Skeletal muscle satellite cell (primary cell): ENCODE results near the gene CENPF.

Experiments
- H3K27me3 ChIP-seq: 2 replicates; pipeline ENCODE4 v1.7.0; 2013; ENCODE audit warnings: low read length; ENCODE audit not compliant: control insufficient read depth, insufficient read depth
- H3K36me3 ChIP-seq: 2 replicates; pipeline ENCODE4 v1.7.0; 2013; ENCODE audit warnings: mild to moderate bottlenecking, control low read depth, low read length; ENCODE audit not compliant: insufficient read depth
- H3K4me1 ChIP-seq: 2 replicates; pipeline ENCODE4 v1.7.0; 2013; ENCODE audit warnings: low read length; ENCODE audit not compliant: control insufficient read depth, insufficient read depth
- H3K4me2 ChIP-seq: 2 replicates; pipeline ENCODE4 v1.7.0; 2013; ENCODE audit warnings: mild to moderate bottlenecking, low read length
- H3K4me3 ChIP-seq: 2 replicates; pipeline ENCODE4 v1.7.0; 2013; ENCODE audit warnings: low read length
- H3K9ac ChIP-seq: 2 replicates; pipeline ENCODE4 v1.7.0; 2013; ENCODE audit warnings: mild to moderate bottlenecking, low read depth, low read length, moderate library complexity
- H3K9me3 ChIP-seq: replicated peaks from 2 replicates; pipeline ENCODE4 v1.7.0; 2013; ENCODE audit warnings: mild to moderate bottlenecking, control low read depth, low read length

The CENPF gene

GRCh38 chr1:214648801-214649200 lies 45.8 kb downstream of the CENPF start:
- Histone ChIP-seq H3K4me3 (no peak overlapping the region), H3K4me1 (no peaks in the 10 kb centered on the region), H3K4me2 (no peak overlapping the region), H3K27me3 (no peaks in the 10 kb centered on the region), H3K36me3 (peaks cover 47% of the 10 kb centered on the region), H3K9me3 (no peaks in the 10 kb centered on the region), H3K9ac (no peak overlapping the region)

DNA sequence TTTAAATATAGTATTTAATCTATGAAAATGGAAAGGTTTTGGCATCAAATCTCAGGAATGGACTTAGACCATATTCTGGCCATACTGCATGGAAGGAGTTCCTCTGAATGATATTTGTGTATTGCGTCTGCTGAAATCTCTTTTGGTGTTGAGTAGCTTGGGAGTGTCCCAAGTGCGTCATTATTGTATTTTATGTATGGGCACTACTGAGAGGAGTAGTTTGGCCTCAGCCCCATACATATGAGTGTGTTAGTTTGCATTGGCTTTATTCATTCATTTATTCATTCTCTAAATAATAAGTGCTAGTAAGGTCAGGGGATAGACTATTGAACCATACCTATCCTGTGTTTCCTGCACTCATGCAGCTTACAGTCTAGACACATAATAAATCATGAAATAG lies 46.6 kb downstream of the CENPF start:
- Histone ChIP-seq H3K4me1 (no peaks in the 10 kb centered on the region), H3K9ac (no peak overlapping the region), H3K4me2 (no peak overlapping the region), H3K27me3 (no peaks in the 10 kb centered on the region), H3K4me3 (no peak overlapping the region), H3K9me3 (no peaks in the 10 kb centered on the region), H3K36me3 (peaks cover 43% of the 10 kb centered on the region)

- H3K9me3 ChIP-seq = no peaks in the 10 kb centered on the region
- peaks cover 44% of the 10 kb centered on the region for H3K36me3 ChIP-seq
These were observed 47.7 kb downstream of the CENPF start for GRCh38 chr1:214650664-214651063.

DNA sequence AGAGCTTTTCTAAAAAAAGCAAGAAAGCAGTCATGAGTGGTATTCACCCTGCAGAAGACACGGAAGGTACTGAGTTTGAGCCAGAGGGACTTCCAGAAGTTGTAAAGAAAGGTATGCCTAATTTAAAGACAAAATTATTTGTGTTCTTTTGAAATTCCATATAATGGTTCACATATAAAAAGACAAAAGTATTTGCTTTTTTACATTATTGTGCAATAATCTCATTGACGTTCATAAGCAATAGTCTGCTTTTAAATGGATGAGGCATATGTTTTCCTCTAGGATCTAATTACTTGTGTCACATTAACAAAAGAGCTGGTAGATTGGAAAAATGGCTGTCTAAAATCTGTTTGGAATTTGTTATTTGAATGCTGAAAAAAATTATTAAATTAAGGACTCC lies 54.3 kb downstream of the CENPF start:
- Histone ChIP-seq H3K4me3 (no peak overlapping the region), H3K36me3 (peaks cover 34% of the 10 kb centered on the region), H3K4me2 (no peak overlapping the region), H3K9me3 (no peaks in the 10 kb centered on the region), H3K27me3 (no peaks in the 10 kb centered on the region), H3K4me1 (no peaks in the 10 kb centered on the region), H3K9ac (no peak overlapping the region)

More at GRCh38 chr1:214650664-214651063, 47.7 kb downstream of the CENPF start:
- no peaks in the 10 kb centered on the region for H3K27me3 ChIP-seq
- no peak overlapping the region for H3K4me3 ChIP-seq
- H3K9ac ChIP-seq = no peak overlapping the region
- no peaks in the 10 kb centered on the region for H3K4me1 ChIP-seq
- no peak overlapping the region for H3K4me2 ChIP-seq

DNA sequence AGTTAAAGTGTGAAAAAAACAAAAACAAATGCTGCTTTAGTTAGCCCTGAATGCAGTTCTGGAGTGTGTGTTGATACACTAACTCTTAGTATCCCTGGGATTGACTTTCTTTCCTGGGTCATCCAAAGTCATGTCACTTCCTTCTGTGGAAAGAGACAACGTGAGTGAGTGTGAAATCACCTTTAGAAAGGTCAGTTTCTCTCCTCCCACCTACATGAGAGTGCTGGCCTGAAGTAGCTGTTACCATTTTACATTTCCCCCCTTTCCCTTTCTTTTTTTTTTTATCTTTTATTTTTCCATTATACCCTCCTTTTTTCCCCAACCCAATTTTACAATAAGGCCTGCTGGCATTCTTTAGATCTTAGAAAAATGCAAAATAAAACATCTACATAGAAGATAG lies 55.2 kb downstream of the CENPF start:
- H3K36me3 ChIP-seq = peaks cover 36% of the 10 kb centered on the region
- no peaks in the 10 kb centered on the region for H3K4me1 ChIP-seq
- H3K9ac ChIP-seq = no peak overlapping the region
- H3K9me3 ChIP-seq = no peaks in the 10 kb centered on the region
- H3K4me2 ChIP-seq = no peak overlapping the region
- H3K27me3 ChIP-seq = no peaks in the 10 kb centered on the region
- H3K4me3 ChIP-seq = no peak overlapping the region

DNA sequence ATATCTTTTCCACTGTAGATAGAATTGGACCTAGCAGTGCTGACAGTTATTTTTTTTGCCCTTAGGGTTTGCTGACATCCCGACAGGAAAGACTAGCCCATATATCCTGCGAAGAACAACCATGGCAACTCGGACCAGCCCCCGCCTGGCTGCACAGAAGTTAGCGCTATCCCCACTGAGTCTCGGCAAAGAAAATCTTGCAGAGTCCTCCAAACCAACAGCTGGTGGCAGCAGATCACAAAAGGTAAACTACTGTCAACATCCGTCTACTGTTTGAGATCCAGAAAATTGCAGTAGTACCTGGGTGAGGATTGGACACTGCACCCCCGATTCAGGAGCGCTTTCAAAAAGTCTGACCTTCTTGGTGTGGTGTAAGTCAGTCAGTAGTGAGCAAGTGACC lies 55.8 kb downstream of the CENPF start:
- no peaks in the 10 kb centered on the region for H3K27me3 ChIP-seq
- no peak overlapping the region for H3K4me2 ChIP-seq
- H3K36me3 ChIP-seq = peaks cover 35% of the 10 kb centered on the region
- H3K9ac ChIP-seq = no peak overlapping the region
- H3K9me3 ChIP-seq = no peaks in the 10 kb centered on the region
- H3K4me3 ChIP-seq = no peak overlapping the region
- H3K4me1 ChIP-seq = no peaks in the 10 kb centered on the region

- Histone ChIP-seq H3K9ac (no peak overlapping the region), H3K36me3 (peaks cover 34% of the 10 kb centered on the region), H3K27me3 (no peaks in the 10 kb centered on the region), H3K9me3 (no peaks in the 10 kb centered on the region), H3K4me1 (no peaks in the 10 kb centered on the region), H3K4me2 (no peak overlapping the region), H3K4me3 (no peak overlapping the region)
These were observed 57.2 kb downstream of the CENPF start for GRCh38 chr1:214660190-214660589.

GRCh38 chr1:214660900-214661299 lies 57.9 kb downstream of the CENPF start:
- H3K4me3 ChIP-seq = no peak overlapping the region
- peaks cover 31% of the 10 kb centered on the region for H3K36me3 ChIP-seq
- no peaks in the 10 kb centered on the region for H3K27me3 ChIP-seq
- H3K9me3 ChIP-seq = no peaks in the 10 kb centered on the region
- no peak overlapping the region for H3K4me2 ChIP-seq
- H3K4me1 ChIP-seq = no peaks in the 10 kb centered on the region
- H3K9ac ChIP-seq = no peak overlapping the region

GRCh38 chr1:214662223-214662785 lies 59.3 kb downstream of the CENPF start:
- H3K36me3 ChIP-seq = peaks cover 24% of the 10 kb centered on the region
- H3K4me1 ChIP-seq = no peaks in the 10 kb centered on the region
- no peak overlapping the region for H3K4me3 ChIP-seq
- H3K27me3 ChIP-seq = no peaks in the 10 kb centered on the region
- H3K9me3 ChIP-seq = no peaks in the 10 kb centered on the region
- no peak overlapping the region for H3K9ac ChIP-seq
- H3K4me2 ChIP-seq = no peak overlapping the region

DNA sequence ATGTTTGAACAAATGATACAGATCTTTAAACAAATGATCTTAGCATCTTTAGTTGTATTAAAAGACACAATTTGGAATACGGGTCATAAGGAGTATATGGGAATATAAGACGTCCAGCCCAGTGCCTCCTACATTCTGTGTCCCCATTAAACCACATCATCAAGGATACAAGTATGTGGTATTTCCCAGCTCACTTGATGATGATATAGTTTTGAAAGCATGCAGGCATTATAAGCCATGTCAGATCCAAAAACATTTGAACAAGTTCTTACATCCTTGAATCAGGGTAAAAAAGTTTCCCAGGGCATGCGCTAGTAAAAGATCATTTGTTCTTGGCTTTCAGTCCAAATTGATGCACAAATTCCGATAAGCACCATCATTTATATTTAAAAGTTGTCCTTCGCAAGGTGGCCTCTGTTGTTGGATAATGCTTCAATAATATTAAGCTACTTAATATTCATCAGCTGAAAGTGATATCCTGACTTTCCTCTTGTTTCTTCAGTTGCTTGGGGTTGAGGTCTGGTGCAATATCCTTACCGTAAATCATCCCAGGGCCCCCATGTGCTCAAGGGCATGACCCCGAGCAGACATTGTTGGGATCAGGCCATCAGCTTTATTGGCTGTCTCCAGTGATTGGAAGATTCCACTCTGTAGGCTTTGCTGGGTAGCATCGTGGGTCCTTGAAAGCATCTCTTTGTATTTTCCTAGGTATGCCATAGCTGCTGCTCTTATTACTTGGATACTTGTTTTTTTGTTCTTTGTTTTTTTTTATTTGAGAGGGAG lies 61.8 kb downstream of the CENPF start:
- Histone ChIP-seq H3K4me2 (no peak overlapping the region), H3K4me1 (no peaks in the 10 kb centered on the region), H3K9me3 (no peaks in the 10 kb centered on the region), H3K4me3 (no peak overlapping the region), H3K36me3 (peaks cover 26% of the 10 kb centered on the region), H3K27me3 (no peaks in the 10 kb centered on the region), H3K9ac (no peak overlapping the region)

GRCh38 chr1:214665606-214666110 lies 62.7 kb downstream of the CENPF start:
- H3K27me3 ChIP-seq = no peaks in the 10 kb centered on the region
- H3K4me2 ChIP-seq = no peak overlapping the region
- no peaks in the 10 kb centered on the region for H3K4me1 ChIP-seq
- H3K9ac ChIP-seq = no peak overlapping the region
- H3K4me3 ChIP-seq = no peak overlapping the region
- H3K9me3 ChIP-seq = no peaks in the 10 kb centered on the region
- peaks cover 23% of the 10 kb centered on the region for H3K36me3 ChIP-seq

DNA sequence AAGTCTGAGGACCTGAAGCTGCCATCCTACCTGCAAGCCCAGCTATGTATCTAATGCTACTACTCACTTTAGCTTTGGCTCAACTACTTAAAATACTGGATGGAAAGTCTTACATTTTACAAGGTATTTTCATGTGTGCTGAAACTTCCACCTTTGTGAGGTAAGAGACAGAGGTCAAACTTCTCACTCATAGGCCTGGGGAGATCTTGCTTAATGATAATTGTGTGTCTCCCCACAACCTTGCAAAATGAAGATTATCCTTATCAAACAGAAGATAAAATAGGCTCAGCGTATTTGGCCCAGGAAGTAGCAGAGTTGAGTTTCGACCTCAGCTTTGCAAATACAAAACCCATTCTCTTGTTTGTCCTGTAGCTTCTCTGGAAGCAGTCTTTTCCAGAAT lies 63.7 kb downstream of the CENPF start:
- Histone ChIP-seq H3K4me2 (no peak overlapping the region), H3K4me3 (no peak overlapping the region), H3K4me1 (no peaks in the 10 kb centered on the region), H3K36me3 (peaks cover 23% of the 10 kb centered on the region), H3K27me3 (no peaks in the 10 kb centered on the region), H3K9ac (no peak overlapping the region), H3K9me3 (no peaks in the 10 kb centered on the region)
